Skeletal muscle satellite cell (primary cell): ENCODE data around the gene CENPK. TPM values are rescaled to one million over a fixed set of nuclear protein-coding genes. Genes with fewer than 3 reads are reported as not detected.
A peak's percentile ranks its signal among the peaks of the same experiment; 100 is the strongest.

ENCODE experiments used
- H3K27me3 ChIP-seq: 2 replicates; pipeline ENCODE4 v1.7.0; 2013; ENCODE audit warnings: low read length; ENCODE audit not compliant: control insufficient read depth, insufficient read depth
- H3K36me3 ChIP-seq: 2 replicates; pipeline ENCODE4 v1.7.0; 2013; ENCODE audit warnings: mild to moderate bottlenecking, control low read depth, low read length; ENCODE audit not compliant: insufficient read depth
- H3K4me1 ChIP-seq: 2 replicates; pipeline ENCODE4 v1.7.0; 2013; ENCODE audit warnings: low read length; ENCODE audit not compliant: control insufficient read depth, insufficient read depth
- H3K4me2 ChIP-seq: 2 replicates; pipeline ENCODE4 v1.7.0; 2013; ENCODE audit warnings: mild to moderate bottlenecking, low read length
- H3K4me3 ChIP-seq: 2 replicates; pipeline ENCODE4 v1.7.0; 2013; ENCODE audit warnings: low read length
- H3K9ac ChIP-seq: 2 replicates; pipeline ENCODE4 v1.7.0; 2013; ENCODE audit warnings: mild to moderate bottlenecking, low read depth, low read length, moderate library complexity
- H3K9me3 ChIP-seq: replicated peaks from 2 replicates; pipeline ENCODE4 v1.7.0; 2013; ENCODE audit warnings: mild to moderate bottlenecking, control low read depth, low read length
- small RNA-seq: library from RNA; depleted of rRNA; stranded (forward); fragments of <200 nt; gene quantifications from one replicate; pipeline ENCODE3, GENCODE V24; 2012

CENPK gene

DNA sequence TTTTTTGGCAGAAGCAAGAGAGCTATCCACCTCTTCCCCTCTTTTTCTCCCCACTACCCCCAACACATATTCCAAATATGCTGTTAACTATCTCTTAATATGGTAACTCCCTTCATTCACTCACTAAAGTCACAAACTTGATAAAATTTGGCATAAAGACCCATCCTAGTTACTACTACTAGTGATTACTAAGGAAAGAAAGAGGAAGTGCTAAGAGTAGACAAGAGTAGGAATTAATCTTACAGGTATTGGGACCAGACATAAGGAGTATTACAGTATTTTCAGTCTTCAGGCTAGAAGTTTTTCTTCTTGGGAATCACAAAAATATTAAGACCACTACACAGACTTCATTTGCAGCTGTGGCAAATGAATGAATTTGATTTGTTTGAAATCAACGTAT lies 83.4 kb downstream of the CENPK start:
- H3K27me3 ChIP-seq = no peaks in the 10 kb centered on the region
- H3K9me3 ChIP-seq = no peaks in the 10 kb centered on the region
- H3K4me1 ChIP-seq = peaks cover 24% of the 10 kb centered on the region
- H3K36me3 ChIP-seq = no peaks in the 10 kb centered on the region
- H3K4me2 ChIP-seq = peak overlapping the region; percentile 84
- H3K9ac ChIP-seq = peak overlapping the region; percentile 84
- H3K4me3 ChIP-seq = peak overlapping the region; percentile 76

DNA sequence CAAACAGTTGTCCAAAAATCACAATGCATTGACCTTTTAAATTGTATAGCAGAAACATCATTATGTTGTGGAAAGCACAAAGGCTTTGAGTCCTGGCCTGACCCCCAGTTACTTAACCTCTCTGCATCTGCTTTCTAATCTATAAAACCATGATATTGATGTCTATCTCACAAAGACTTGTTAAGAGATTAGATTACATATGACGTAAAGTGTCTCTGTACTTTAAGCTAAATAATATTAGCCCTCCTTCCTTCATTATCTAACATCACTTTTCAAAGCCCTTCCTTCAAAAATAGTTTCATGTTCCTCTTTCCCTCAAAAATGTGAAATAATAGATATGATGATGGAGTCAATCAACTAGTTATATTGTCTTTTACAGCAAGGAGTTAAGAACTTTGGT lies 84.6 kb downstream of the CENPK start:
- Histone ChIP-seq H3K9ac (peak overlapping the region; percentile 84), H3K9me3 (no peaks in the 10 kb centered on the region), H3K36me3 (no peaks in the 10 kb centered on the region), H3K4me1 (peaks cover 27% of the 10 kb centered on the region), H3K27me3 (no peaks in the 10 kb centered on the region), H3K4me2 (peak overlapping the region; percentile 84), H3K4me3 (peak overlapping the region; percentile 76)

DNA sequence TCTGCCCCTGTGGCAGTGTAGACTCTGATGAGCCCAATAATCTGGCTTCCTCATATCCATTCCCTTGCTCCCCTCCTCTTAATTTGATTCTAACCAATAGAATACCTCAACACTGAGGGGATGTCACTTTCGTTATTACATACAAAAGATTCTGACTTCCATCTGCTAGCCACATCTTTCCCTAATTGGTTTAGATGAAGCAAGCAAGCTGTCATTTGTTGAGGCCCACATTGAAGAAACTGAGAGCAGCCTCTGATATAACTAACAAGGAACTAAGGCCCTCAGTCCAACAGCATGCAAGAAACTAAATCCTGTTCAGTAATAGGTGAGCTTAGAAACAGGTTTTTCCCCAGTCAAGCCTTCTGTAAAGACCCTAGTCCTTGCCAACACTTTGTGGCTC lies 87.1 kb downstream of the CENPK start:
- Histone ChIP-seq H3K9me3 (no peaks in the 10 kb centered on the region), H3K36me3 (peaks cover 2% of the 10 kb centered on the region), H3K4me1 (peaks cover 25% of the 10 kb centered on the region), H3K9ac (no peak overlapping the region), H3K4me2 (peak overlapping the region; percentile 6), H3K4me3 (no peak overlapping the region), H3K27me3 (no peaks in the 10 kb centered on the region)

DNA sequence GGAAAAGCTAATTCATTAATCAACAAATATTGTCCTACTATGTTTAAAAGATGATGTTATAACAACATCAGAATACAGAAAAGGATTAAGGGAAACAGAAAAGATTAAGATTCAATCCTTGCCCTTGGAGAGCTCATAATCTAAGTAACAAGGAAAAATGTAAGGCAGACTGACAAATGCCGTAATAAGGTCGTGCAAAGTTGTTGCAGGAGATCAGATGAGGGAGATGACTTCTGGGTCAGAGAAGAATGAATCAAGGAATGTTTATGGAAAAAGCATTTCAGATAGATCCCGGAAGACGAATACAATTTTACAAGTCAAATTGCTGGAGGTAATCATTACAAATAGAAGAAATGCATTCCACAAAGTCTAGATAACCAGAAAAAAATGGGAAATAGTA lies 87.6 kb downstream of the CENPK start:
- Histone ChIP-seq H3K9ac (no peak overlapping the region), H3K4me2 (no peak overlapping the region), H3K4me3 (no peak overlapping the region)

DNA sequence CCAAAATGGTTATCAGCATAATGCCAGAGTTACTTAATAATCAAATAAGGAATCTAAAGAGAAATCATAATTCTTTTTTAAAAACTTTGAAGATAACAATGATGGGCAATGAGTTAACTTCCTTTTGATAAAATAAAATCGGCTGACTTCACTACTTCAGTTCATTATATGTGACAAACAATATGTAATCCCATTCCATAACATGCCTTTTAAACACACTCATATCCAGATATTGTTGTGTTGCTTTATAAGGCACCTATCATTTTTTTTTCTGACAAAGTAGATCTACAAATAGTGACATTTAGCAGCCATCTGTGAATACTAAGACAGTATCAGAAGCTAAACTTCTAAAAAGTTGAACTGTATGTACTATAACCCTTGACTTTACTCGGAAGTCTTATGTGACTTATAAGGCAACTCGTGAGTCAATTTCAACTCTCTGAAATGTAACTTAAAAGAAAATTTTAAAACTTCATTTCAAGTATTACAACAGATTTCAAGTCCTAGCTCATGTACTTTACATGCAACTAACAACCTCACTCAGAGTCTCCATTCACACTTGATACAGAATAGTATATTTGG lies 88.7 kb downstream of the CENPK start:
- Histone ChIP-seq H3K9me3 (no peaks in the 10 kb centered on the region), H3K9ac (no peak overlapping the region), H3K4me3 (no peak overlapping the region), H3K36me3 (peaks cover 8% of the 10 kb centered on the region), H3K27me3 (no peaks in the 10 kb centered on the region), H3K4me1 (peaks cover 26% of the 10 kb centered on the region), H3K4me2 (peak overlapping the region; percentile 29)

More for the DNA sequence above, 87.6 kb downstream of the CENPK start:
- peaks cover 5% of the 10 kb centered on the region for H3K36me3 ChIP-seq
- no peaks in the 10 kb centered on the region for H3K9me3 ChIP-seq
- H3K4me1 ChIP-seq = peaks cover 25% of the 10 kb centered on the region
- no peaks in the 10 kb centered on the region for H3K27me3 ChIP-seq

DNA sequence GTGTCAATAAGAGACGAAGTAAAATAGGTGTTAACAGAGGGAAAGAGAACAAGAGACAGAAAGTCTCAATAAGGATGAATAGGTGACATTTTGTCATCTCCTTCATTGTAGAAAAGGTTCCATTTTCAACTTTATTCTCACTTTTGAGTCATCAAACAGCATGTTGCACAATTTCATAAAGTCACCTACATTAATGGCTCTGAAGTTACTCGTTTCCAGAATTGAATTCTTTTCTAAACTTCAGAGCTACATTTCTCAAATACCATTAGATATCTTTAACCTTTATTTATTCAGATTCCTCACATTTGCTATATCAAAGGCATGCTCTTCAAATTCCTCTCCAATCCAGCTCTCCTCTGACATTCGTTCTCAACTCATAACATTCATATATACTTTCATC lies 94.3 kb downstream of the CENPK start:
- no peak overlapping the region for H3K9ac ChIP-seq
- peaks cover 25% of the 10 kb centered on the region for H3K36me3 ChIP-seq
- H3K27me3 ChIP-seq = no peaks in the 10 kb centered on the region
- no peak overlapping the region for H3K4me2 ChIP-seq
- no peaks in the 10 kb centered on the region for H3K9me3 ChIP-seq
- no peak overlapping the region for H3K4me3 ChIP-seq
- peaks cover 10% of the 10 kb centered on the region for H3K4me1 ChIP-seq

Small RNAs within 50 kb of the gene (small RNA-seq; reads per million reads assigned to genes)
- not detected for gene RNU6-540P
